ENCODE measurements around the gene JCHAIN.
"Not testable (repeated sequence)": the region's sequence is repeated elsewhere in the genome, so short reads cannot be mapped to it uniquely, and the experiment has no call there.

JCHAIN gene

GRCh38 chr4:70703619-70704214, 37.4 kb upstream of the JCHAIN start:
- TF ChIP-seq, protein P1, sequence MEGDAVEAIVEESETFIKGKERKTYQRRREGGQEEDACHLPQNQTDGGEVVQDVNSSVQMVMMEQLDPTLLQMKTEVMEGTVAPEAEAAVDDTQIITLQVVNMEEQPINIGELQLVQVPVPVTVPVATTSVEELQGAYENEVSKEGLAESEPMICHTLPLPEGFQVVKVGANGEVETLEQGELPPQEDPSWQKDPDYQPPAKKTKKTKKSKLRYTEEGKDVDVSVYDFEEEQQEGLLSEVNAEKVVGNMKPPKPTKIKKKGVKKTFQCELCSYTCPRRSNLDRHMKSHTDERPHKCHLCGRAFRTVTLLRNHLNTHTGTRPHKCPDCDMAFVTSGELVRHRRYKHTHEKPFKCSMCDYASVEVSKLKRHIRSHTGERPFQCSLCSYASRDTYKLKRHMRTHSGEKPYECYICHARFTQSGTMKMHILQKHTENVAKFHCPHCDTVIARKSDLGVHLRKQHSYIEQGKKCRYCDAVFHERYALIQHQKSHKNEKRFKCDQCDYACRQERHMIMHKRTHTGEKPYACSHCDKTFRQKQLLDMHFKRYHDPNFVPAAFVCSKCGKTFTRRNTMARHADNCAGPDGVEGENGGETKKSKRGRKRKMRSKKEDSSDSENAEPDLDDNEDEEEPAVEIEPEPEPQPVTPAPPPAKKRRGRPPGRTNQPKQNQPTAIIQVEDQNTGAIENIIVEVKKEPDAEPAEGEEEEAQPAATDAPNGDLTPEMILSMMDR (IDR thresholded peaks at IDR 0.05; ENCODE audit: low read depth, low read length) = no peak
- DNase-seq (ENCODE audit: extremely low read depth, low read depth) = no peak

- DNase-seq (ENCODE audit: extremely low read depth, low read depth) = not testable (repeated sequence)
Measured at GRCh38 chr4:70702592-70702991, 36.3 kb upstream of the JCHAIN start.

DNA sequence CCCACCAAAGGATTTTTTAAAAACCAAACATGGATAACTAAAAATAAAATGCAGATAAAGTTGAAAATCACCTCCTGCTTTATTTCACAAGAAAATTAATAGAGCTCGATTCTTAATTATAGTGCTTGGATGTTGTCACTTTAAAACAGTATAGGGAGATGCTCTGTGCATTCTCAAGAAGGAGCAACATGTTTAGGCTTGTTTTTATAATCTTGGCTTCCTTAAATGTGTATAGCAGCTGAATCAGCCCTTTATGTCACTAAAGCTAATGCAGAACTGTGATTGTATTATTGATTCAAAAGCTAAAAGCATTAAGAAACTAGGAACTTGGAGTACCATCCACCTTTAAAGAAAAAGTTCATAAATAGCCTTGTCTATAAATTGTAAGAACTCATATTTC, 35.0 kb upstream of the JCHAIN start:
- no peak for DNase-seq (ENCODE audit: extremely low read depth, low read depth)
- TF ChIP-seq, protein P1 (IDR thresholded peaks at IDR 0.05; ENCODE audit: low read depth, low read length) = no peak

DNA sequence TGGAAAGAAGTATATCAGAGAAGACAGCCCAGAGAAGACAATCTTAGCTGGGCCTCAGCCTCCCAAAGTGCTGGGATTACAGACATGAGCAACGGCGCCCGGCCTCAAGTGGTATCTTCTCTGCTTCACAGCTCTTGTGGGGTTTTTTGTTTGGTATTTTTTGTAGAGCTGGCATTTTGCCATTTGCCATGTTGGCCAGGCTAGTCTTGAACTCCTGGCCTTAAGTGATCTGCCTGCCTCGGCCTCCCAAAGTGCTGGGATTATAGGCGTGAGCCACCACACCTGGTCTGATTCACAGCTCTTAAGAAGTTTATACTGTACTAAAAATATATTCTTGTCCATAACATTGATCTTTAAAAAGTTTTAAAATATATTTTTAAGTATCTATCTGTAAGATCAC, 34.4 kb upstream of the JCHAIN start:
- TF ChIP-seq, protein P1 (IDR thresholded peaks at IDR 0.05; ENCODE audit: low read depth, low read length) = no peak
- no peak for DNase-seq (ENCODE audit: extremely low read depth, low read depth)

GRCh38 chr4:70698435-70698834, 32.1 kb upstream of the JCHAIN start:
- not testable (repeated sequence) for DNase-seq (ENCODE audit: extremely low read depth, low read depth)

DNA sequence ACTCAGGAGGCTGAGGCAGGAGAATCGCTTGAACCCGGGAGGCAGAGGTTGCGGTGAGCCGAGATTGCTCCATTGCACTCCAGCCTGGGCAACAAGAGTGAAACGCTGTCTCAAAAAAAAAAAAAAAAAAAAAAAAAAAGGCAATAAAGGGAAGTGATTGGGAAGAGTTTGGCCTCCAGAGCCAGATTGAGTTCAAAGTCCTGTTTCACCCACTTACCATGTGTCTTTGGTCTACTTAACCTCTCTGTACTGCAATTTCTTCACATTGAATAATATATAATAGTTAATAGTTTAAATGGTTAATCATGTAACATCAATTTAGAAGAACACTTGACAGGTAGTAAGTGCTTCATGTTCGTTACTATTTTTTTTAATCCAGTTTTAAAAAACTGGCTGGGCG, 28.3 kb upstream of the JCHAIN start:
- not testable (repeated sequence) for DNase-seq (ENCODE audit: extremely low read depth, low read depth)

- no peak for DNase-seq (ENCODE audit: extremely low read depth, low read depth)
- TF ChIP-seq, protein P1 (IDR thresholded peaks at IDR 0.05; ENCODE audit: low read depth, low read length) = no peak
Measured at GRCh38 chr4:70691661-70692060, 25.4 kb upstream of the JCHAIN start.

DNA sequence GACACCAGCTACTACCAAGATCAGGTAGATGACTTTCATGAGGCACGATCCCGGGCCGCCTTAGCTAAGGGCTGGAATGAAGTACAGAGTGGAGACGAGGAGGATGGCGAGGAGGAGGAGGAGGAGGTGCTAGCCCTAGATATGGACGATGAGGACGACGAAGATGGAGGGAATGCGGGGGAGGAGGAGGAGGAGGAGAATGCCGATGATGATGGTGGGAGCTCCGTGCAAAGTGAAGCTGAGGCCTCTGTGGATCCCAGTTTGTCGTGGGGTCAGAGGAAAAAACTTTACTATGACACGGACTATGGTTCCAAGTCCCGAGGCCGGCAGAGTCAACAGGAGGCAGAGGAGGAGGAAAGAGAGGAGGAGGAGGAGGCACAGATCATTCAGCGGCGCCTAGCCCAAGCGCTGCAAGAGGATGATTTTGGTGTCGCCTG, 22.5 kb upstream of the JCHAIN start:
- DNase-seq (ENCODE audit: extremely low read depth, low read depth) = no peak
- TF ChIP-seq, protein P1 (IDR thresholded peaks at IDR 0.05; ENCODE audit: low read depth, low read length) = no peak

Data from AG09319 (cell line).